ENCODE measurements around the gene BBOX1. TPM values are rescaled to one million over a fixed set of nuclear protein-coding genes. Genes with fewer than 3 reads are reported as not detected.

BBOX1 gene
- polyA plus RNA-seq, 3 donors: not detected

GRCh38 chr11:27141576-27141975 is 101.0 kb downstream of the BBOX1 start:
- no peak overlapping the region for H3K4me3 ChIP-seq (replicated peaks in 1 of 3; ENCODE audit: low read depth in 2 of 3, low read length in 3 of 3)
- H3K36me3 ChIP-seq (replicated peaks in 1 of 2; ENCODE audit: control insufficient read depth in 1 of 2, insufficient read depth in 2 of 2, low read length in 2 of 2): no peaks in the 10 kb centered on the region
- no peak overlapping the region for H2AFZ ChIP-seq (ENCODE audit: insufficient read depth, low read depth, low read length, poor library complexity, severe bottlenecking)
- H3K79me2 ChIP-seq (ENCODE audit: insufficient read depth, low read length): no peaks in the 10 kb centered on the region
- Mint-ChIP-seq H3K4me1 (no peaks in the 10 kb centered on the region), H3K27ac (no peak overlapping the region), H3K4me3 (no peak overlapping the region), H3K36me3 (no peaks in the 10 kb centered on the region), H3K27me3 (ENCODE audit: low read depth in 3 of 3) (peaks cover 0 to 5% (median 1%) of the 10 kb centered on the region in 3 donors), H3K9me3 (peaks cover 6 to 18% (median 11%) of the 10 kb centered on the region in 7 donors)
- no peak overlapping the region for H3K27ac ChIP-seq (ENCODE audit: low read depth in 1 of 2, low read length in 2 of 2)
- intact Hi-C loops (cut with micrococcal nuclease): no loop called here
- no peaks in the 10 kb centered on the region for H3K27me3 ChIP-seq (ENCODE audit: control insufficient read depth in 2 of 2, insufficient read depth in 2 of 2, low read length in 2 of 2)
- no peak overlapping the region for H3K9ac ChIP-seq (ENCODE audit: insufficient read depth, low read length, poor library complexity, severe bottlenecking)
- no CpG with 5 or more reads among the region's 1 CpG for WGBS (ENCODE audit: insufficient coverage)
- peaks cover 6 to 10% of the 10 kb centered on the region in 2 donors for H3K9me3 ChIP-seq (replicated peaks in 1 of 2; ENCODE audit: control insufficient read depth in 1 of 2, insufficient read depth in 1 of 2, low read length in 2 of 2)
- H3K4me1 ChIP-seq (ENCODE audit: control insufficient read depth in 1 of 2, insufficient read depth in 2 of 2, low read length in 2 of 2): no peaks in the 10 kb centered on the region
- no peaks in the 10 kb centered on the region for H4K20me1 ChIP-seq (ENCODE audit: insufficient read depth, low read length)
- H3K4me2 ChIP-seq (replicated peaks; ENCODE audit: extremely low read depth, low read length, poor library complexity, severe bottlenecking): no peak overlapping the region
- DNase-seq: no peak
- TF ChIP-seq CTCF (IDR thresholded peaks at IDR 0.05): no peak

GRCh38 chr11:27147916-27148315 is 107.3 kb downstream of the BBOX1 start:
- H3K4me1 Mint-ChIP-seq: no peaks in the 10 kb centered on the region
- H3K4me3 ChIP-seq (replicated peaks in 1 of 3; ENCODE audit: low read depth in 2 of 3, low read length in 3 of 3): no peak overlapping the region
- H3K27ac Mint-ChIP-seq: no peak overlapping the region
- no peaks in the 10 kb centered on the region for H3K36me3 Mint-ChIP-seq
- no peak overlapping the region for H3K9ac ChIP-seq (ENCODE audit: insufficient read depth, low read length, poor library complexity, severe bottlenecking)
- no peaks in the 10 kb centered on the region for H3K27me3 ChIP-seq (ENCODE audit: control insufficient read depth in 2 of 2, insufficient read depth in 2 of 2, low read length in 2 of 2)
- TF ChIP-seq CTCF (IDR thresholded peaks at IDR 0.05): no peak
- H3K27ac ChIP-seq (ENCODE audit: low read depth in 1 of 2, low read length in 2 of 2): no peak overlapping the region
- H4K20me1 ChIP-seq (ENCODE audit: insufficient read depth, low read length): no peaks in the 10 kb centered on the region
- H3K36me3 ChIP-seq (replicated peaks in 1 of 2; ENCODE audit: control insufficient read depth in 1 of 2, insufficient read depth in 2 of 2, low read length in 2 of 2): no peaks in the 10 kb centered on the region
- intact Hi-C loops (cut with micrococcal nuclease): no loop called here
- DNase-seq: no peak
- peaks cover 0 to 5% (median 1%) of the 10 kb centered on the region in 3 donors for H3K27me3 Mint-ChIP-seq (ENCODE audit: low read depth in 3 of 3)
- H3K4me3 Mint-ChIP-seq: no peak overlapping the region
- no peaks in the 10 kb centered on the region for H3K4me1 ChIP-seq (ENCODE audit: control insufficient read depth in 1 of 2, insufficient read depth in 2 of 2, low read length in 2 of 2)
- no peaks in the 10 kb centered on the region for H3K79me2 ChIP-seq (ENCODE audit: insufficient read depth, low read length)
- no peaks in the 10 kb centered on the region for H3K9me3 ChIP-seq (replicated peaks in 1 of 2; ENCODE audit: control insufficient read depth in 1 of 2, insufficient read depth in 1 of 2, low read length in 2 of 2)
- no CpG with 5 or more reads among the region's 1 CpG for WGBS (ENCODE audit: insufficient coverage)
- H2AFZ ChIP-seq (ENCODE audit: insufficient read depth, low read depth, low read length, poor library complexity, severe bottlenecking): no peak overlapping the region
- no peak overlapping the region for H3K4me2 ChIP-seq (replicated peaks; ENCODE audit: extremely low read depth, low read length, poor library complexity, severe bottlenecking)
- H3K9me3 Mint-ChIP-seq: peaks cover 1 to 7% (median 3%) of the 10 kb centered on the region in 7 donors

All from CD14-positive monocyte (primary cell).